ENCODE data around the gene HNF1A. TPM values are rescaled to one million over a fixed set of nuclear protein-coding genes. Genes with fewer than 3 reads are reported as not detected.

Gene HNF1A
- total and polyA plus RNA-seq, 7 donors = under 0.01 to 13.2 (median 6.1) TPM; not detected in 1

GRCh38 chr12:120994589-120995337 is 16.4 kb downstream of the HNF1A start:
- no peak for DNase-seq

DNA sequence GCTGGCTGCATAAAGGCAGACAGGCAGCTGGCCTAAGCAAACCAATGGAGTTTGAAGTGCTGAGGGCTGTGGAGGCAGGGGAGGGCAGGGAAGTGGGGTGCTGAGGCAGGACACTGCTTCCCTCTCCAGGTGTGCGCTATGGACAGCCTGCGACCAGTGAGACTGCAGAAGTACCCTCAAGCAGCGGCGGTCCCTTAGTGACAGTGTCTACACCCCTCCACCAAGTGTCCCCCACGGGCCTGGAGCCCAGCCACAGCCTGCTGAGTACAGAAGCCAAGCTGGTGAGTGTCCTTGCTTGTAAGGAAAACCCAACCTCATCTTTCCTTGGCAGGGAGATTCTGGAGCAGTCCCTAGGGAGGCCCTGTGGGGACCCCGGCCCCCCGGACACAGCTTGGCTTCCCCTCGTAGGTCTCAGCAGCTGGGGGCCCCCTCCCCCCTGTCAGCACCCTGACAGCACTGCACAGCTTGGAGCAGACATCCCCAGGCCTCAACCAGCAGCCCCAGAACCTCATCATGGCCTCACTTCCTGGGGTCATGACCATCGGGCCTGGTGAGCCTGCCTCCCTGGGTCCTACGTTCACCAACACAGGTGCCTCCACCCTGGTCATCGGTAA is 17.9 kb downstream of the HNF1A start:
- WGBS, 2 donors = 90 to 93% methylated on average over 11 of the region's 11 CpGs
- Histone ChIP-seq H3K4me1 (no peaks in the 10 kb centered on the region), H3K27ac (no peak overlapping the region), H3K9me3 (no peaks in the 10 kb centered on the region), H3K27me3 (peaks cover 0 to 12% (median 0%) of the 10 kb centered on the region in 3 donors), H3K36me3 (peaks cover 0 to under 1% (median 0%) of the 10 kb centered on the region in 4 donors), H3K4me3 (no peak overlapping the region)
- intact Hi-C loops (cut with DNase I) = no loop called here
- DNase-seq = no peak
- TF ChIP-seq POLR2A (IDR thresholded peaks at IDR 0.05) = no peak
- TF ChIP-seq CTCF (IDR thresholded peaks at IDR 0.05) = no peak
- no peak for TF ChIP-seq POLR2AphosphoS5 (IDR thresholded peaks at IDR 0.05)
- TF ChIP-seq EP300 (IDR thresholded peaks at IDR 0.05) = no peak

More at GRCh38 chr12:120994589-120995337, 16.4 kb downstream of the HNF1A start:
- Histone ChIP-seq H3K4me3 (no peak overlapping the region), H3K9me3 (no peaks in the 10 kb centered on the region), H3K36me3 (no peaks in the 10 kb centered on the region), H3K4me1 (no peaks in the 10 kb centered on the region), H3K27ac (no peak overlapping the region), H3K27me3 (peaks cover 0 to 12% (median 0%) of the 10 kb centered on the region in 3 donors)
- intact Hi-C loops (cut with DNase I) = no loop called here
- no peak for TF ChIP-seq EP300 (IDR thresholded peaks at IDR 0.05)
- no peak for TF ChIP-seq CTCF (IDR thresholded peaks at IDR 0.05)
- no peak for TF ChIP-seq POLR2AphosphoS5 (IDR thresholded peaks at IDR 0.05)
- WGBS, 2 donors = 90 to 95% methylated on average over 2 of the region's 2 CpGs

- Histone ChIP-seq H3K4me3 (no peak overlapping the region), H3K9me3 (no peaks in the 10 kb centered on the region), H3K27ac (no peak overlapping the region), H3K4me1 (no peaks in the 10 kb centered on the region), H3K36me3 (peaks cover 0 to 11% (median 2%) of the 10 kb centered on the region in 4 donors), H3K27me3 (peaks cover 0 to 12% (median 0%) of the 10 kb centered on the region in 3 donors)
- intact Hi-C loops (cut with DNase I) = no loop called here
- WGBS, 2 donors = 89 to 94% methylated on average over 9 of the region's 9 CpGs
- no peak for TF ChIP-seq EP300 (IDR thresholded peaks at IDR 0.05)
- no peak for TF ChIP-seq POLR2A (IDR thresholded peaks at IDR 0.05)
- TF ChIP-seq CTCF (IDR thresholded peaks at IDR 0.05) = no peak
- no peak for TF ChIP-seq POLR2AphosphoS5 (IDR thresholded peaks at IDR 0.05)
- no peak for DNase-seq
These were observed 19.1 kb downstream of the HNF1A start for GRCh38 chr12:120997448-120997847.

GRCh38 chr12:120998435-120998834 is 20.1 kb downstream of the HNF1A start:
- no peak overlapping the region for H3K27ac ChIP-seq
- H3K4me1 ChIP-seq = no peaks in the 10 kb centered on the region
- 87 to 90% methylated on average over 3 of the region's 3 CpGs for WGBS, 2 donors
- no peak overlapping the region for H3K4me3 ChIP-seq
- H3K27me3 ChIP-seq = peaks cover 0 to 12% (median 0%) of the 10 kb centered on the region in 3 donors
- DNase-seq = no peak
- H3K36me3 ChIP-seq = peaks cover 0 to 21% (median 5%) of the 10 kb centered on the region in 4 donors
- intact Hi-C loops (cut with DNase I) = no loop called here
- H3K9me3 ChIP-seq = no peaks in the 10 kb centered on the region
- TF ChIP-seq CTCF (IDR thresholded peaks at IDR 0.05) = no peak
- no peak for TF ChIP-seq POLR2A (IDR thresholded peaks at IDR 0.05)
- TF ChIP-seq EP300 (IDR thresholded peaks at IDR 0.05) = no peak
- TF ChIP-seq POLR2AphosphoS5 (IDR thresholded peaks at IDR 0.05) = no peak
